Measurements from ENCODE around the gene SMCO2.

The SMCO2 gene

DNA sequence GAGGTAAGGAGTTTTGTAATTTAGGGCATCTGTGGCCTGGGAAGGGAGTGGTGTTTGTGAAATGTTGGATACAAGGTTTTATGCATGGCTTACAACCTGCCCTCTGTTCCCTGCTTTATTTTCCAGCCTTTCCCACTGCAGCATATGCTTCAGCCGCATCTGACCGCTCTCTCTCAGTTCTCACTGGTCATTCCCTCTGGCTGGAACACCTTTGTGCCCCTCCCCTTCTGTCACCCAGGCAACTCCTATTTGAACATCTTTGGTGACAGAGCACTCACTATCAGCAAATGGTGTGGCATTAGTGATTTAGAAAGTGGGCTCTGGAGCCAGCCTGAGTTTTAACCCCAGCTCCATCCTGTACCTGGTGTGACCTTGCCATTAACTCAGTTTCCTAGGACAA is 47.5 kb upstream of the SMCO2 start (continued):
- TF ChIP-seq, protein P1, sequence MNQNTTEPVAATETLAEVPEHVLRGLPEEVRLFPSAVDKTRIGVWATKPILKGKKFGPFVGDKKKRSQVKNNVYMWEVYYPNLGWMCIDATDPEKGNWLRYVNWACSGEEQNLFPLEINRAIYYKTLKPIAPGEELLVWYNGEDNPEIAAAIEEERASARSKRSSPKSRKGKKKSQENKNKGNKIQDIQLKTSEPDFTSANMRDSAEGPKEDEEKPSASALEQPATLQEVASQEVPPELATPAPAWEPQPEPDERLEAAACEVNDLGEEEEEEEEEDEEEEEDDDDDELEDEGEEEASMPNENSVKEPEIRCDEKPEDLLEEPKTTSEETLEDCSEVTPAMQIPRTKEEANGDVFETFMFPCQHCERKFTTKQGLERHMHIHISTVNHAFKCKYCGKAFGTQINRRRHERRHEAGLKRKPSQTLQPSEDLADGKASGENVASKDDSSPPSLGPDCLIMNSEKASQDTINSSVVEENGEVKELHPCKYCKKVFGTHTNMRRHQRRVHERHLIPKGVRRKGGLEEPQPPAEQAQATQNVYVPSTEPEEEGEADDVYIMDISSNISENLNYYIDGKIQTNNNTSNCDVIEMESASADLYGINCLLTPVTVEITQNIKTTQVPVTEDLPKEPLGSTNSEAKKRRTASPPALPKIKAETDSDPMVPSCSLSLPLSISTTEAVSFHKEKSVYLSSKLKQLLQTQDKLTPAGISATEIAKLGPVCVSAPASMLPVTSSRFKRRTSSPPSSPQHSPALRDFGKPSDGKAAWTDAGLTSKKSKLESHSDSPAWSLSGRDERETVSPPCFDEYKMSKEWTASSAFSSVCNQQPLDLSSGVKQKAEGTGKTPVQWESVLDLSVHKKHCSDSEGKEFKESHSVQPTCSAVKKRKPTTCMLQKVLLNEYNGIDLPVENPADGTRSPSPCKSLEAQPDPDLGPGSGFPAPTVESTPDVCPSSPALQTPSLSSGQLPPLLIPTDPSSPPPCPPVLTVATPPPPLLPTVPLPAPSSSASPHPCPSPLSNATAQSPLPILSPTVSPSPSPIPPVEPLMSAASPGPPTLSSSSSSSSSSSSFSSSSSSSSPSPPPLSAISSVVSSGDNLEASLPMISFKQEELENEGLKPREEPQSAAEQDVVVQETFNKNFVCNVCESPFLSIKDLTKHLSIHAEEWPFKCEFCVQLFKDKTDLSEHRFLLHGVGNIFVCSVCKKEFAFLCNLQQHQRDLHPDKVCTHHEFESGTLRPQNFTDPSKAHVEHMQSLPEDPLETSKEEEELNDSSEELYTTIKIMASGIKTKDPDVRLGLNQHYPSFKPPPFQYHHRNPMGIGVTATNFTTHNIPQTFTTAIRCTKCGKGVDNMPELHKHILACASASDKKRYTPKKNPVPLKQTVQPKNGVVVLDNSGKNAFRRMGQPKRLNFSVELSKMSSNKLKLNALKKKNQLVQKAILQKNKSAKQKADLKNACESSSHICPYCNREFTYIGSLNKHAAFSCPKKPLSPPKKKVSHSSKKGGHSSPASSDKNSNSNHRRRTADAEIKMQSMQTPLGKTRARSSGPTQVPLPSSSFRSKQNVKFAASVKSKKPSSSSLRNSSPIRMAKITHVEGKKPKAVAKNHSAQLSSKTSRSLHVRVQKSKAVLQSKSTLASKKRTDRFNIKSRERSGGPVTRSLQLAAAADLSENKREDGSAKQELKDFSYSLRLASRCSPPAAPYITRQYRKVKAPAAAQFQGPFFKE (tag by site-specific recombination; IDR thresholded peaks at IDR 0.05; ENCODE audit: borderline replicate concordance), result no peak
- TF ChIP-seq SETDB1 (IDR thresholded peaks at IDR 0.05; ENCODE audit: insufficient read length, low read length), result no peak

DNA sequence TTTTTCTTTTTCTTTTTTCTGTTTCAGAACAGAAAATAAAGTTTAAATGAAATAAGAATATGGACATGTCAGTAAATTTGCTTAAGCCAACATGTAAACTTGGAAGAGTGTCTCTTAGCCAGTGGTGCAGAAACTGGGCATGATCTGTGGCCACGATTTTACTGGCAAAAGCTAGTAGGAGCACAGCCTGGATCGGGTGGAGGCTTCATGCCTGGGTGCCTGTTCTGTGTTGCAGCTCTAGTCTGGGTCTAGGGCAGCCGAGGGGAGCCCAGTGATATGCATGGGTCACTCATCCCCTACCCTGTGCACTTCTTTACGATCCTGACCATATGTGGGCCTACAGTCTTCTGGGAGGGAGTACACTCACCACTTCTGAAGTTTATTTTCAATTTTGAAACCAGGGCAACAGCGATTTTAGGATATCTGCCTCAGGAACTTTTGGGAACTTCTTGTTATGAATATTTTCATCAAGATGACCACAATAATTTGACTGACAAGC is 45.6 kb upstream of the SMCO2 start:
- peaks cover 15 to 19% of the 10 kb centered on the region in 2 experiments for H3K36me3 ChIP-seq (ENCODE audit: control insufficient read depth in 2 of 2, insufficient read depth in 1 of 2, low read length in 2 of 2)
- H3K4me3 ChIP-seq (ENCODE audit: low read depth, low read length), result no peak overlapping the region
- no peaks in the 10 kb centered on the region for H3K9me3 ChIP-seq (ENCODE audit: control insufficient read depth, insufficient read depth, low read depth, low read length)
- CTCF ChIA-PET, result no interaction called here
- H3K27ac ChIP-seq (ENCODE audit: extremely low read depth, low read depth, low read length), result no peak overlapping the region
- no peaks in the 10 kb centered on the region for H3K4me1 ChIP-seq (ENCODE audit: control insufficient read depth, insufficient read depth, low read length)
- TF ChIP-seq ZNF785 (tag by site-specific recombination; IDR thresholded peaks at IDR 0.05), result no peak
- TF ChIP-seq, protein P2, sequence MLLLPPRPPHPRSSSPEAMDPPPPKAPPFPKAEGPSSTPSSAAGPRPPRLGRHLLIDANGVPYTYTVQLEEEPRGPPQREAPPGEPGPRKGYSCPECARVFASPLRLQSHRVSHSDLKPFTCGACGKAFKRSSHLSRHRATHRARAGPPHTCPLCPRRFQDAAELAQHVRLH (tag by site-specific recombination; IDR thresholded peaks at IDR 0.05), result no peak
- TF ChIP-seq ZBTB20 (tag by site-specific recombination; IDR thresholded peaks at IDR 0.05), result no peak
- TF ChIP-seq ZFHX2 (tag by site-specific recombination; conservative IDR thresholded peaks at IDR 0.05), result no peak
- TF ChIP-seq ZNF184 (tag by site-specific recombination; IDR thresholded peaks at IDR 0.05), result no peak
- no peak for TF ChIP-seq ZNF341 (tag by site-specific recombination; IDR thresholded peaks at IDR 0.05; ENCODE audit: low read depth)
- TF ChIP-seq SP7 (tag by site-specific recombination; IDR thresholded peaks at IDR 0.05), result no peak
- TF ChIP-seq ZNF521 (tag by site-specific recombination; IDR thresholded peaks at IDR 0.05), result no peak
- no peak for TF ChIP-seq WT1 (tag by site-specific recombination; IDR thresholded peaks at IDR 0.05)
- no peak for TF ChIP-seq ZNF350 (tag by site-specific recombination; IDR thresholded peaks at IDR 0.05)
- TF ChIP-seq, protein P3, sequence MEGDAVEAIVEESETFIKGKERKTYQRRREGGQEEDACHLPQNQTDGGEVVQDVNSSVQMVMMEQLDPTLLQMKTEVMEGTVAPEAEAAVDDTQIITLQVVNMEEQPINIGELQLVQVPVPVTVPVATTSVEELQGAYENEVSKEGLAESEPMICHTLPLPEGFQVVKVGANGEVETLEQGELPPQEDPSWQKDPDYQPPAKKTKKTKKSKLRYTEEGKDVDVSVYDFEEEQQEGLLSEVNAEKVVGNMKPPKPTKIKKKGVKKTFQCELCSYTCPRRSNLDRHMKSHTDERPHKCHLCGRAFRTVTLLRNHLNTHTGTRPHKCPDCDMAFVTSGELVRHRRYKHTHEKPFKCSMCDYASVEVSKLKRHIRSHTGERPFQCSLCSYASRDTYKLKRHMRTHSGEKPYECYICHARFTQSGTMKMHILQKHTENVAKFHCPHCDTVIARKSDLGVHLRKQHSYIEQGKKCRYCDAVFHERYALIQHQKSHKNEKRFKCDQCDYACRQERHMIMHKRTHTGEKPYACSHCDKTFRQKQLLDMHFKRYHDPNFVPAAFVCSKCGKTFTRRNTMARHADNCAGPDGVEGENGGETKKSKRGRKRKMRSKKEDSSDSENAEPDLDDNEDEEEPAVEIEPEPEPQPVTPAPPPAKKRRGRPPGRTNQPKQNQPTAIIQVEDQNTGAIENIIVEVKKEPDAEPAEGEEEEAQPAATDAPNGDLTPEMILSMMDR (tag by site-specific recombination; IDR thresholded peaks at IDR 0.05), result no peak
- no peak for TF ChIP-seq ZNF433 (tag by site-specific recombination; IDR thresholded peaks at IDR 0.05; ENCODE audit: low read depth)
- no peak for TF ChIP-seq PRDM1 (tag by site-specific recombination; IDR thresholded peaks at IDR 0.05)
- no peak for TF ChIP-seq ZNF596 (tag by site-specific recombination; IDR thresholded peaks at IDR 0.05)
- no peak for TF ChIP-seq YY1 (tag by site-specific recombination; IDR thresholded peaks at IDR 0.05)
- no peak for TF ChIP-seq ZNF354C (tag by site-specific recombination; IDR thresholded peaks at IDR 0.05; ENCODE audit: borderline replicate concordance, low read depth)
- no peak for TF ChIP-seq SALL2 (tag by site-specific recombination; IDR thresholded peaks at IDR 0.05; ENCODE audit: borderline replicate concordance)
- TF ChIP-seq MZF1 (tag by site-specific recombination; IDR thresholded peaks at IDR 0.05; ENCODE audit: borderline replicate concordance), result no peak
- no peak for TF ChIP-seq ZNF2 (tag by site-specific recombination; IDR thresholded peaks at IDR 0.05)
- POLR2A ChIA-PET, result interaction anchor here (0.7 kb wide), 1 partner anchor 1062 kb away, joined by 3 read pairs; no protein-coding TSS in a partner anchor

All from HEK293 (cell line).